ENCODE measurements around the gene TSPY3.
"Not testable (repeated sequence)": the region's sequence is repeated elsewhere in the genome, so short reads cannot be mapped to it uniquely, and the experiment has no call there.

Gene TSPY3

GRCh38 chrY:9398121-9398520, at the start of gene TSPY3:
Gene TSPY3 (plus strand): TSS chrY:9398421. CDS start chrY:9398467, 46 bp downstream.
- DNase-seq, result not testable (repeated sequence)

- DNase-seq, result not testable (repeated sequence)
Measured at GRCh38 chrY:9357497-9357896, 40.7 kb upstream of the TSPY3 start, which contains the start of gene TSPY8. Gene TSPY8 (plus strand): TSS chrY:9357797. CDS start chrY:9357843, 46 bp downstream.

- not testable (repeated sequence) for DNase-seq
Measured at GRCh38 chrY:9396527-9396926, 1.7 kb upstream of the TSPY3 start.

All from NCI-H524 treated with DMSO at 0.1 percent for 48 hours (cell line).